HepG2 (cell line): Measurements from ENCODE around the gene MCRS1. TPM values are rescaled to one million over a fixed set of nuclear protein-coding genes. Genes with fewer than 3 reads are reported as not detected.

Source experiments
- ATF7 ChIP-seq, 2 experiments: fragments of 450-650 bp in 1 of 2; sonication (generic) in 1 of 2; formaldehyde crosslinking in 1 of 2; IDR thresholded peaks; 2 replicates each; pipeline versions ENCODE4 v1.4.0 to v1.6.1; 2016 to 2020; ENCODE audit warnings: antibody characterized with exemption in 1 of 2, mild to moderate bottlenecking in 1 of 2, missing genetic modification reagents in 1 of 2
- CBX5 ChIP-seq: sonication (generic); formaldehyde crosslinking; IDR thresholded peaks from 2 replicates; pipeline ENCODE4 v1.4.0; 2020; ENCODE audit warnings: missing genetic modification reagents, borderline replicate concordance
- NR2C2 ChIP-seq: sonication (generic); formaldehyde crosslinking; IDR thresholded peaks from 2 replicates; pipeline ENCODE4 v1.4.0; 2020; ENCODE audit warnings: missing genetic modification reagents, mild to moderate bottlenecking, moderate library complexity, borderline replicate concordance
- PAX8 ChIP-seq: sonication (generic); formaldehyde crosslinking; IDR thresholded peaks from 2 replicates; pipeline ENCODE4 v1.8.0; 2022; ENCODE audit warnings: mild to moderate bottlenecking, missing genetic modification reagents, borderline replicate concordance
- THYN1 ChIP-seq: sonication (generic); formaldehyde crosslinking; IDR thresholded peaks from 2 replicates; pipeline ENCODE4 v1.8.1; 2023; ENCODE audit warnings: low read depth, mild to moderate bottlenecking, moderate library complexity, missing genetic modification reagents, borderline replicate concordance
- ZBTB1 ChIP-seq: sonication (generic); formaldehyde crosslinking; IDR thresholded peaks from 2 replicates; pipeline ENCODE4 v1.4.0; 2020; ENCODE audit warnings: missing genetic modification reagents, borderline replicate concordance
- ZBTB21 ChIP-seq: sonication (generic); formaldehyde crosslinking; IDR thresholded peaks from 2 replicates; pipeline ENCODE4 v1.4.0; 2020; ENCODE audit warnings: missing genetic modification reagents
- ZFX ChIP-seq: sonication (generic); formaldehyde crosslinking; IDR thresholded peaks from 2 replicates; pipeline ENCODE4 v1.4.0; 2020; ENCODE audit warnings: mild to moderate bottlenecking, low read depth, missing genetic modification reagents, moderate library complexity
- ZNF230 ChIP-seq: sonication (generic); formaldehyde crosslinking; IDR thresholded peaks from 2 replicates; pipeline ENCODE4 v1.4.0; 2020; ENCODE audit warnings: mild to moderate bottlenecking, missing genetic modification reagents
- ZNF614 ChIP-seq: IDR thresholded peaks from 2 replicates; pipeline ENCODE4 v1.6.1; 2018; ENCODE audit warnings: missing biosample characterization, missing genetic modification reagents, inconsistent platforms, borderline replicate concordance
- ZNF713 ChIP-seq: sonication (generic); formaldehyde crosslinking; IDR thresholded peaks from 2 replicates; pipeline ENCODE4 v1.4.0; 2020; ENCODE audit warnings: mild to moderate bottlenecking, missing genetic modification reagents
- polyA plus RNA-seq, 8 experiments: library from polyadenylated mRNA; depleted of rRNA in 3 of 8; stranded (reverse) in 7 of 8; unstranded in 1 of 8; fragments of >200 nt; fragmentation: Illumina TruSeq in 4 of 8; extraction: Trizol in 4 of 8; gene quantifications; 2 replicates each; pipeline versions ENCODE4 v1.2.1 to v1.2.3, GENCODE V29; 2011 to 2016; ENCODE audit warnings: low read depth in 4 of 8, missing spikeins in 1 of 8, mixed read lengths in 1 of 8; ENCODE audit not compliant: insufficient read depth in 1 of 8
- total RNA-seq, 5 experiments: library from RNA; depleted of rRNA; stranded (reverse); fragments of >200 nt; fragmentation: Illumina TruSeq; extraction: Trizol; gene quantifications; 2 replicates each; pipeline ENCODE4 v1.2.3, GENCODE V29; 2016; ENCODE audit warnings: low read depth in 1 of 5
- TF ChIP-seq, protein P1 (sequence below): sonication (generic); formaldehyde crosslinking; IDR thresholded peaks from 2 replicates; pipeline ENCODE4 v1.5.1; 2020; ENCODE audit warnings: mild to moderate bottlenecking, missing genetic modification reagents, borderline replicate concordance

MCRS1 gene
- total and polyA plus RNA-seq, 2 of the 13 experiments (the other 11 are each of a cell fraction or from before 2014, with no cell fraction given), result 51.0 to 66.3 TPM

DNA sequence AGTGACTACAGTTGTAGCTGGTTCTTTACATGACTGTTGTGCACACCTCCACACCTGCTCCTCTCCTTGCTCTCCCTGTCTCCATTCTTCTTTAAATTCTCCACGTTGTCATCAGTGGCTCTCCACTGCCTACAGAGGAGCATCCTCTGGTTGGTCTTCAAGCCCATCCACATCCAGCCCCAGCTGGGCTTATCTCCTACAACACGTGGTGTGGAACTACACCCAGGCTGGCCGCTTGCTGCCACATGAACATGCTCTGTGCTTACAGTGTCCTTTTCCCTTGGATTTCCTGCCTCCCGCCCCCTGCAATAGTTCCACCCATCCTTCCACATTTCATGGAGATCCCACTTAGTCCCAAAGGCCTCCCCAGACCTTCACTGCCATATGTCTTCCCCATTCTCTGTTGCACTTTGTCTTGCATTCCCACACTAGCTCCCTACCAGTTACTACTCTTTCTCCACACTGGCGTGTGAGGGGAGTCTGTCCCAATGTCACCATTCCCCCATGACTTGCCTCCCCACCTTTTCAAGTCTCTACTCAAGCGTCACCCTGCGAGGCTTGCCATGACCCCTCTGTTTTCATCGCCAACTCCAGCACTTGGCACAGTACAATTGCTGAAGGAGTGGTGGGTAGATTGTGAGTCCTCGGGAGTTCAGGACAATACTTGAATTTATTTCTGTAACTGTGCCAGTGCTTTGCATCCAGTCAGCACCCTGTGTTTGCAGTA lies 9.8 kb upstream of the MCRS1 start (continued):
- TF ChIP-seq ZBTB21 (CRISPR knock-in tag) (no peak), ATF7 (IDR thresholded peaks at IDR 0.05) (no peak), ATF7 (CRISPR knock-in tag; IDR thresholded peaks at IDR 0.05) (no peak), ZNF614 (CRISPR knock-in tag) (no peak), ZFX (CRISPR knock-in tag) (no peak), ZNF713 (CRISPR knock-in tag) (no peak), CBX5 (CRISPR knock-in tag) (no peak), ZNF230 (no peak), THYN1 (no peak), PAX8 (CRISPR knock-in tag) (no peak), ZBTB1 (no peak), NR2C2 (CRISPR knock-in tag) (no peak)
- TF ChIP-seq, protein P1, sequence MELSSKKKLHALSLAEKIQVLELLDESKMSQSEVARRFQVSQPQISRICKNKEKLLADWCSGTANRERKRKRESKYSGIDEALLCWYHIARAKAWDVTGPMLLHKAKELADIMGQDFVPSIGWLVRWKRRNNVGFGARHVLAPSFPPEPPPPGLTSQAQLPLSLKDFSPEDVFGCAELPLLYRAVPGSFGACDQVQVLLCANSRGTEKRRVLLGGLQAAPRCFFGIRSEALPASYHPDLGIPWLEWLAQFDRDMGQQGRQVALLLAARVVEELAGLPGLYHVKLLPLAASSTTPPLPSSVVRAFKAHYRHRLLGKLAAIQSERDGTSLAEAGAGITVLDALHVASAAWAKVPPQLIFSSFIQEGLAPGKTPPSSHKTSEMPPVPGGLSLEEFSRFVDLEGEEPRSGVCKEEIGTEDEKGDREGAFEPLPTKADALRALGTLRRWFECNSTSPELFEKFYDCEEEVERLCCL (CRISPR knock-in tag), result no peak
